B cell (primary cell): ENCODE results near the gene FAM107B. TPM values are rescaled to one million over a fixed set of nuclear protein-coding genes. Genes with fewer than 3 reads are reported as not detected.
A peak's percentile ranks its signal among the peaks of the same experiment; 100 is the strongest.

Experiments used
- ATAC-seq: fragments of 200-7000 bp; cut with Tn5 transposase; one replicate; pipeline ENCODE4 v1.10.0; 2021; ENCODE audit warnings: low read depth, mild to moderate bottlenecking, moderate number of reproducible peaks, moderate library complexity
- CTCF ChIA-PET: fragments of 350-600 bp; sonication (Branson Sonifier 250); formaldehyde crosslinking; loops from one replicate; lab custom pipeline; 2021; ENCODE audit warnings: antibody characterized with exemption, inconsistent platforms; lab: Charles Lee
- POLR2A ChIA-PET: fragments of 350-600 bp; sonication (Branson Sonifier 250); formaldehyde crosslinking; loops from one replicate; lab custom pipeline; 2021; ENCODE audit warnings: antibody characterized with exemption; lab: Charles Lee
- DNase-seq: peaks from one replicate; pipeline ENCODE4 v3.0.0; 2013
- H2AFZ ChIP-seq: 2 replicates; pipeline ENCODE4 v1.6.1; 2012; ENCODE audit warnings: mild to moderate bottlenecking, low read depth, low read length; ENCODE audit not compliant: insufficient read depth, poor library complexity, severe bottlenecking
- H3K27ac ChIP-seq, 2 donors: 1 replicate in 1 of 2; 2 replicates in 1 of 2; pipeline ENCODE4 v1.5.1; 2012 to 2013; ENCODE audit warnings: low read length in 2 of 2, mild to moderate bottlenecking in 2 of 2, moderate library complexity in 1 of 2
- H3K27me3 ChIP-seq, 4 experiments: fragments of 200-600 bp in 1 of 4; sonication (generic) in 1 of 4; replicated peaks in 1 of 4; 1 replicate in 2 of 4; 2 replicates in 2 of 4; pipeline versions ENCODE4 v1.6.1 to v1.7.0; 2013 to 2016; ENCODE audit warnings: low read length in 3 of 4, mild to moderate bottlenecking in 2 of 4, mixed read lengths in 1 of 4, moderate library complexity in 1 of 4; ENCODE audit not compliant: insufficient read depth in 4 of 4, control insufficient read depth in 3 of 4; ENCODE audit errors: control extremely low read depth in 1 of 4
- H3K36me3 ChIP-seq, 2 experiments: replicated peaks in 1 of 2; 1 replicate in 1 of 2; 2 replicates in 1 of 2; pipeline versions ENCODE4 v1.6.1 to v1.7.1; 2013; ENCODE audit warnings: low read length in 1 of 2; ENCODE audit not compliant: insufficient read depth in 2 of 2, control insufficient read depth in 1 of 2; ENCODE audit errors: control extremely low read depth in 1 of 2, extremely low read depth in 1 of 2
- H3K4me1 ChIP-seq, 2 donors: fragments of 200-600 bp in 1 of 2; sonication (generic) in 1 of 2; 1 replicate in 1 of 2; 2 replicates in 1 of 2; pipeline versions ENCODE4 v1.5.1 to v1.6.1; 2013 to 2017; ENCODE audit warnings: low read length in 2 of 2; ENCODE audit not compliant: control insufficient read depth in 2 of 2, insufficient read depth in 2 of 2
- H3K4me2 ChIP-seq: replicated peaks from 2 replicates; pipeline ENCODE3; 2012; ENCODE audit warnings: mild to moderate bottlenecking, low read depth, low read length; ENCODE audit not compliant: poor library complexity, severe bottlenecking
- H3K4me3 ChIP-seq, 5 experiments: fragments of 200-600 bp in 1 of 5; sonication (generic) in 1 of 5; 1 replicate in 3 of 5; 2 replicates in 2 of 5; pipeline versions ENCODE4 v1.5.1 to v1.7.0; 2011 to 2016; ENCODE audit warnings: low read length in 4 of 5, mild to moderate bottlenecking in 4 of 5, low read depth in 2 of 5, control low read depth in 1 of 5, moderate library complexity in 1 of 5; ENCODE audit not compliant: insufficient read depth in 1 of 5; ENCODE audit errors: control extremely low read depth in 1 of 5, extremely low read depth in 1 of 5
- H3K79me2 ChIP-seq: fragments of 200-600 bp; sonication (generic); one replicate; pipeline ENCODE4 v1.6.0; 2016; ENCODE audit warnings: low read length; ENCODE audit not compliant: control insufficient read depth, insufficient read depth
- H3K9ac ChIP-seq: fragments of 200-600 bp; sonication (generic); 2 replicates; pipeline ENCODE4 v1.6.1; 2017; ENCODE audit warnings: mild to moderate bottlenecking, low read length, moderate library complexity
- H3K9me3 ChIP-seq, 3 donors: one replicate each; pipeline versions ENCODE4 v1.6.1 to v1.7.1; 2013; ENCODE audit warnings: low read length in 2 of 3; ENCODE audit not compliant: control insufficient read depth in 2 of 3, insufficient read depth in 1 of 3; ENCODE audit errors: control extremely low read depth in 1 of 3
- H4K20me1 ChIP-seq: 2 replicates; pipeline ENCODE4 v1.6.0; 2012; ENCODE audit warnings: mild to moderate bottlenecking, low read length; ENCODE audit not compliant: insufficient read depth, control insufficient read depth, poor library complexity, severe bottlenecking
- H3K27ac Mint-ChIP-seq: one replicate; pipeline ENCODE4 v1.8.0; 2021; ENCODE audit warnings: mixed read lengths
- H3K27me3 Mint-ChIP-seq: one replicate; pipeline ENCODE4 v1.8.0; 2021; ENCODE audit warnings: mixed read lengths
- H3K4me1 Mint-ChIP-seq: one replicate; pipeline ENCODE4 v1.8.0; 2021; ENCODE audit warnings: mixed read lengths
- H3K4me3 Mint-ChIP-seq: one replicate; pipeline ENCODE4 v1.8.0; 2021; ENCODE audit warnings: mixed read lengths
- H3K9me3 Mint-ChIP-seq: one replicate; pipeline ENCODE4 v1.8.0; 2022; ENCODE audit warnings: mixed read lengths; ENCODE audit not compliant: insufficient read depth
- EZH2 ChIP-seq: IDR thresholded peaks from 2 replicates; pipeline ENCODE4 v1.6.1; 2012; ENCODE audit warnings: borderline replicate concordance, low read depth, mild to moderate bottlenecking, moderate library complexity, low read length; ENCODE audit not compliant: insufficient read depth, poor library complexity, severe bottlenecking
- WGBS: methylation state at CpG from one replicate; pipeline ENCODE4 v1.1.5; 2013; ENCODE audit warnings: missing lambda C conversion rate; ENCODE audit not compliant: insufficient coverage; 5-methylcytosine and 5-hydroxymethylcytosine counted together
- intact Hi-C: fragments of 100-400 bp; cut with micrococcal nuclease; formaldehyde crosslinking; loops from one replicate; pipeline ENCODE4 v1.10.0; 2022
- polyA plus RNA-seq: library from polyadenylated mRNA; depleted of rRNA; stranded (reverse); fragments of >200 nt; gene quantifications from 2 replicates; pipeline ENCODE4 v1.2.3, GENCODE V29; 2012
- total RNA-seq, 2 donors: library from RNA; stranded (reverse); fragments of 120-200 nt in 1 of 2; gene quantifications; 1 replicate in 1 of 2; 2 replicates in 1 of 2; pipeline versions ENCODE4 v1.2.3 to v1.2.4, GENCODE V29; 2013 to 2022
- TF ChIP-seq, protein P1 (sequence below): fragments of 200-600 bp; IDR thresholded peaks from one replicate; pipeline ENCODE4 v1.8.0; 2022; ENCODE audit warnings: antibody characterized with exemption, mild to moderate bottlenecking

The FAM107B gene
- total and polyA plus RNA-seq, 2 donors (not counting 1 experiment from before 2014, with no cell fraction given): 31.9 to 318 TPM

DNA sequence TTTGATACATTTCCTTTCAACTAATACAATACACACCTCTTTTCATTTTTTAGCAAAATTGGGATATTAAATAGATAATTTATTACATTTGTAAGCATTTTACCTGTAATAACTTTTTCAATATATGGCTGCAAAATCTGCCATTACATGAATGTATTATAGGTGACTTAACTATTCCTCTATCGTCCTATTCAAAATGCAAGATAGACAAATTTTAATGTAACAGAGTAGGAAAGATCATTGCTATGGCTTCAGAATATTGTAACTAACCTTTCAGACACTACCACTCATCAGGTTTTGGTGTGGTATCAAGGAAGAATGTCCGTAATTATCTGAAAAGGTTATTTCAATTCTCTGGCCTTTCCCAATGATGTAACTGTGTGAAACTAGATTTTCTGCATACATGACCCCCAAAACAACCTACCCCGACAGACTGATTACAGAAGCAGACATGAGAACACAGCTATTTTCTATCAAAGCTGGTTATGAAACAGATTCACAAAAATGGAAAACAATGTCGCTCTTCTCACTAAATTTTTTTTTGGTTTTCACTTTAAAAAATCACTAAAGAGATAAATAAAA is 211.2 kb downstream of the FAM107B start:
- H3K27me3 ChIP-seq: no peaks in the 10 kb centered on the region
- peaks cover 64 to 69% of the 10 kb centered on the region in 2 donors for H3K4me1 ChIP-seq
- WGBS: no CpG with 5 or more reads among the region's 4 CpGs
- ATAC-seq: no peak
- H3K4me2 ChIP-seq: peak overlapping the region; percentile 59
- peaks cover 54% of the 10 kb centered on the region for H4K20me1 ChIP-seq
- H3K36me3 ChIP-seq: peaks cover 2 to 29% of the 10 kb centered on the region in 2 experiments
- ChIA-PET POLR2A (no interaction called here), CTCF (interaction anchor here (1.0 to 1.6 kb wide), 4 partner anchors 7 to 260 kb away, joined by 3 to 9 read pairs (median 4); no protein-coding TSS in a partner anchor)
- H3K9me3 Mint-ChIP-seq: no peaks in the 10 kb centered on the region
- no peak overlapping the region for H2AFZ ChIP-seq
- intact Hi-C loops: no loop called here
- H3K9me3 ChIP-seq: peaks cover 0 to 13% (median 4%) of the 10 kb centered on the region in 3 donors
- peak overlapping the region in 1 of 5 experiments; percentile 53 for H3K4me3 ChIP-seq
- peak overlapping the region; percentile 62 for H3K27ac Mint-ChIP-seq
- peaks cover 83% of the 10 kb centered on the region for H3K4me1 Mint-ChIP-seq
- H3K27ac ChIP-seq: peak overlapping the region; percentile 68 to 87
- H3K4me3 Mint-ChIP-seq: peak overlapping the region; percentile 76
- H3K9ac ChIP-seq: peak overlapping the region; percentile 5
- no peaks in the 10 kb centered on the region for H3K27me3 Mint-ChIP-seq
- peaks cover 93% of the 10 kb centered on the region for H3K79me2 ChIP-seq
- DNase-seq: no peak
- TF ChIP-seq, protein P1, sequence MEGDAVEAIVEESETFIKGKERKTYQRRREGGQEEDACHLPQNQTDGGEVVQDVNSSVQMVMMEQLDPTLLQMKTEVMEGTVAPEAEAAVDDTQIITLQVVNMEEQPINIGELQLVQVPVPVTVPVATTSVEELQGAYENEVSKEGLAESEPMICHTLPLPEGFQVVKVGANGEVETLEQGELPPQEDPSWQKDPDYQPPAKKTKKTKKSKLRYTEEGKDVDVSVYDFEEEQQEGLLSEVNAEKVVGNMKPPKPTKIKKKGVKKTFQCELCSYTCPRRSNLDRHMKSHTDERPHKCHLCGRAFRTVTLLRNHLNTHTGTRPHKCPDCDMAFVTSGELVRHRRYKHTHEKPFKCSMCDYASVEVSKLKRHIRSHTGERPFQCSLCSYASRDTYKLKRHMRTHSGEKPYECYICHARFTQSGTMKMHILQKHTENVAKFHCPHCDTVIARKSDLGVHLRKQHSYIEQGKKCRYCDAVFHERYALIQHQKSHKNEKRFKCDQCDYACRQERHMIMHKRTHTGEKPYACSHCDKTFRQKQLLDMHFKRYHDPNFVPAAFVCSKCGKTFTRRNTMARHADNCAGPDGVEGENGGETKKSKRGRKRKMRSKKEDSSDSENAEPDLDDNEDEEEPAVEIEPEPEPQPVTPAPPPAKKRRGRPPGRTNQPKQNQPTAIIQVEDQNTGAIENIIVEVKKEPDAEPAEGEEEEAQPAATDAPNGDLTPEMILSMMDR: no peak
- no peak for TF ChIP-seq EZH2

DNA sequence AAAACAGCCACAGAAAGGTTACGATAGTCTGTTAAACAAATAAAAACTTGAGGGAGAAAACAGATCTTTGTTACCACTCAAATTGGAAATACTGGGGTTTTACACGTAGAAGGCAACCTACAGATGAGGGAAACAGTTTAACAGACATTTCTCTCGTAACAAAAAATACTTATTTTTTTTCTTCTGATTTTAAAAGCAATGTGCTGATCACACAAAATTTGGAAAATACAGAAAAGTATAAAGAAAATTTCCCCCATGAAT is 211.7 kb downstream of the FAM107B start:
- H3K9me3 Mint-ChIP-seq: no peaks in the 10 kb centered on the region
- no peak overlapping the region for H3K4me3 ChIP-seq
- no CpG with 5 or more reads among the region's 3 CpGs for WGBS

More for the DNA sequence above, 211.7 kb downstream of the FAM107B start:
- Histone ChIP-seq H3K27ac (peak overlapping the region in 1 of 2 donors; percentile 87), H3K36me3 (peaks cover 2 to 25% of the 10 kb centered on the region in 2 experiments), H3K9me3 (peaks cover 0 to 13% (median 4%) of the 10 kb centered on the region in 3 donors), H4K20me1 (peaks cover 55% of the 10 kb centered on the region), H3K4me2 (peak overlapping the region; percentile 69), H3K79me2 (peaks cover 93% of the 10 kb centered on the region), H3K4me1 (peaks cover 69 to 74% of the 10 kb centered on the region in 2 donors), H3K27me3 (no peaks in the 10 kb centered on the region), H3K9ac (no peak overlapping the region), H2AFZ (no peak overlapping the region)
- Mint-ChIP-seq H3K27ac (peak overlapping the region; percentile 51), H3K4me1 (peaks cover 84% of the 10 kb centered on the region), H3K4me3 (peak overlapping the region; percentile 48), H3K27me3 (no peaks in the 10 kb centered on the region)
- no peak for ATAC-seq
- TF ChIP-seq EZH2: no peak
- TF ChIP-seq, protein P1: no peak
- intact Hi-C loops: no loop called here
- DNase-seq: no peak
- CTCF ChIA-PET: interaction anchor here (1.0 to 1.2 kb wide), 2 partner anchors 15 to 260 kb away, joined by 4 to 9 read pairs; no protein-coding TSS in a partner anchor
- POLR2A ChIA-PET: no interaction called here
